PC-9 (cell line): ENCODE results near the gene UNC5C. TPM values are rescaled to one million over a fixed set of nuclear protein-coding genes. Genes with fewer than 3 reads are reported as not detected.

Experiments
- BruUV-seq: library from RNA; stranded (reverse); fragments of 400-500 nt; replicated peaks from 2 replicates; lab custom pipeline; 2021; lab: Mats Ljungman, UMichigan
- CTCF ChIA-PET: fragments of 300-600 bp; sonication (Branson Sonifier 250); formaldehyde crosslinking; loops from one replicate; lab custom pipeline; 2022; ENCODE audit warnings: antibody characterized with exemption; lab: Charles Lee
- POLR2A ChIA-PET: fragments of 300-600 bp; sonication (Branson Sonifier 250); formaldehyde crosslinking; loops from one replicate; lab custom pipeline; 2022; ENCODE audit warnings: antibody characterized with exemption; ENCODE audit not compliant: unreplicated experiment; lab: Charles Lee
- DNase-seq, 2 experiments: peaks; one replicate each; pipeline versions ENCODE4 v3.0.0 to v3.0.0-alpha.2; 2015 to 2022; ENCODE audit warnings: mixed read lengths in 1 of 2
- H2AFZ ChIP-seq: fragments of 200-600 bp; sonication (generic); 2 replicates; pipeline ENCODE4 v1.8.1; 2017; ENCODE audit warnings: antibody characterized with exemption
- H3F3A ChIP-seq: fragments of 200-600 bp; sonication (generic); 2 replicates; pipeline ENCODE4 v1.8.1; 2017; ENCODE audit warnings: antibody characterized with exemption, mild to moderate bottlenecking, low read depth; ENCODE audit not compliant: insufficient read depth
- H3K27ac ChIP-seq: fragments of 200-600 bp; sonication (generic); 2 replicates; pipeline ENCODE4 v1.6.1; 2016; ENCODE audit warnings: mixed run types
- H3K27me3 ChIP-seq: fragments of 200-600 bp; sonication (generic); 2 replicates; pipeline ENCODE4 v1.6.1; 2016; ENCODE audit warnings: low read depth, mixed run types; ENCODE audit not compliant: insufficient read depth
- H3K36me3 ChIP-seq: fragments of 200-600 bp; sonication (generic); 2 replicates; pipeline ENCODE4 v1.6.1; 2016; ENCODE audit warnings: low read depth, mixed run types
- H3K4me1 ChIP-seq: fragments of 200-600 bp; sonication (generic); replicated peaks from 2 replicates; pipeline ENCODE4 v1.6.1; 2016; ENCODE audit warnings: mixed run types; ENCODE audit not compliant: insufficient read depth
- H3K4me2 ChIP-seq: fragments of 200-600 bp; sonication (generic); 2 replicates; pipeline ENCODE4 v1.6.1; 2017; ENCODE audit warnings: mixed run types
- H3K4me3 ChIP-seq: fragments of 200-600 bp; sonication (generic); 2 replicates; pipeline ENCODE4 v1.6.1; 2016; ENCODE audit warnings: mixed run types
- H3K79me2 ChIP-seq: fragments of 200-600 bp; sonication (generic); 2 replicates; pipeline ENCODE4 v1.6.1; 2017; ENCODE audit warnings: low read depth, mixed run types
- H3K9me2 ChIP-seq: fragments of 200-600 bp; sonication (generic); 2 replicates; pipeline ENCODE4 v1.8.1; 2017; ENCODE audit warnings: mild to moderate bottlenecking; ENCODE audit not compliant: insufficient read depth
- H3K9me3 ChIP-seq: fragments of 200-600 bp; sonication (generic); 2 replicates; pipeline ENCODE4 v1.8.1; 2016; ENCODE audit warnings: low read depth; ENCODE audit not compliant: insufficient read depth
- H4K20me1 ChIP-seq: fragments of 200-600 bp; sonication (generic); 2 replicates; pipeline ENCODE4 v1.8.1; 2017; ENCODE audit not compliant: insufficient read depth
- CTCF ChIP-seq: fragments of 200-600 bp; sonication (generic); conservative IDR thresholded peaks from 2 replicates; pipeline ENCODE4 v1.6.1; 2017; ENCODE audit warnings: mixed run types, antibody characterized with exemption, mild to moderate bottlenecking, moderate library complexity
- EZH2 ChIP-seq: fragments of 200-600 bp; sonication (generic); IDR thresholded peaks from 2 replicates; pipeline ENCODE4 v1.8.0; 2017; ENCODE audit warnings: antibody characterized with exemption, low read depth
- intact Hi-C: fragments of 100-400 bp; cut with micrococcal nuclease; formaldehyde crosslinking; loops from one replicate; pipeline ENCODE4 v1.10.0; 2022; ENCODE audit not compliant: unreplicated experiment
- total RNA-seq: library from RNA; stranded (reverse); gene quantifications from 2 replicates; pipeline ENCODE4 v1.2.3, GENCODE V29; 2021

The UNC5C gene
- total RNA-seq, 1 experiment from 2014 or later, result not detected

- ChIA-PET POLR2A (no interaction called here), CTCF (no interaction called here)
- no TSS peak for BruUV-seq
- no peaks in the 10 kb centered on the region for H3K9me2 ChIP-seq
- no peaks in the 10 kb centered on the region for H3K79me2 ChIP-seq
- no peaks in the 10 kb centered on the region for H3K9me3 ChIP-seq
- H3K4me1 ChIP-seq, result no peaks in the 10 kb centered on the region
- no peaks in the 10 kb centered on the region for H3K36me3 ChIP-seq
- TF ChIP-seq CTCF, result no peak
- TF ChIP-seq EZH2, result no peak
- no peak overlapping the region for H2AFZ ChIP-seq
- DNase-seq, result no peak
- no peak overlapping the region for H3K4me3 ChIP-seq
- no peaks in the 10 kb centered on the region for H3F3A ChIP-seq
- intact Hi-C loops, result no loop called here
- no peak overlapping the region for H3K27ac ChIP-seq
- no peaks in the 10 kb centered on the region for H4K20me1 ChIP-seq
- no peak overlapping the region for H3K4me2 ChIP-seq
- H3K27me3 ChIP-seq, result no peaks in the 10 kb centered on the region
These were observed 430.3 kb downstream of the UNC5C start for GRCh38 chr4:95118497-95118896.

- Histone ChIP-seq H3K27ac (no peak overlapping the region), H3K9me3 (no peaks in the 10 kb centered on the region), H3K27me3 (no peaks in the 10 kb centered on the region), H3K4me2 (no peak overlapping the region), H2AFZ (no peak overlapping the region), H3K4me1 (no peaks in the 10 kb centered on the region), H3K79me2 (no peaks in the 10 kb centered on the region), H4K20me1 (no peaks in the 10 kb centered on the region), H3K4me3 (no peak overlapping the region), H3K36me3 (no peaks in the 10 kb centered on the region), H3F3A (no peaks in the 10 kb centered on the region), H3K9me2 (no peaks in the 10 kb centered on the region)
- POLR2A ChIA-PET, result no interaction called here
- no peak for DNase-seq
- intact Hi-C loops, result no loop called here
- CTCF ChIA-PET, result no interaction called here
- no TSS peak for BruUV-seq
- TF ChIP-seq CTCF (no peak), EZH2 (no peak)
These were observed 434.3 kb downstream of the UNC5C start for GRCh38 chr4:95114521-95114920.
